SU-DHL-6 (cell line): Measurements from ENCODE around the gene PPM1M.

Experiments
- H2AFZ ChIP-seq: fragments of 200-600 bp; sonication (generic); 2 replicates; pipeline ENCODE4 v1.6.1; 2014; ENCODE audit warnings: low read depth, mild to moderate bottlenecking, moderate library complexity, mixed read lengths, antibody characterized with exemption, low read length; ENCODE audit not compliant: severe bottlenecking
- H3F3A ChIP-seq: fragments of 200-600 bp; shearing (Covaris generic); 2 replicates; pipeline ENCODE4 v1.6.0; 2016; ENCODE audit warnings: antibody characterized with exemption, mild to moderate bottlenecking; ENCODE audit not compliant: insufficient read depth
- H3K27ac ChIP-seq: fragments of 200-600 bp; sonication (generic); 2 replicates; pipeline ENCODE4 v1.5.1; 2016; ENCODE audit warnings: low read depth, mild to moderate bottlenecking, low read length, moderate library complexity, mixed read lengths
- H3K27me3 ChIP-seq: fragments of 200-600 bp; sonication (generic), shearing (Covaris generic); 2 replicates; pipeline ENCODE4 v1.6.0; 2014; ENCODE audit warnings: mild to moderate bottlenecking, low read length
- H3K36me3 ChIP-seq: fragments of 200-600 bp; sonication (generic); 2 replicates; pipeline ENCODE4 v1.6.1; 2014; ENCODE audit warnings: mild to moderate bottlenecking, low read length, mixed read lengths
- H3K4me2 ChIP-seq: fragments of 300-600, 200-600 bp; shearing (Covaris generic), sonication (generic); 2 replicates; pipeline ENCODE4 v1.6.0; 2014; ENCODE audit warnings: low read length, low read depth, mild to moderate bottlenecking; ENCODE audit not compliant: poor library complexity, severe bottlenecking
- H3K4me3 ChIP-seq: fragments of 200-600 bp; sonication (generic); 2 replicates; pipeline ENCODE4 v1.5.1; 2014; ENCODE audit warnings: antibody characterized with exemption, low read length, mild to moderate bottlenecking, mixed read lengths; ENCODE audit not compliant: insufficient read depth, poor library complexity, severe bottlenecking
- H3K79me2 ChIP-seq: fragments of 200-600 bp; sonication (generic); 2 replicates; pipeline ENCODE4 v1.6.1; 2014; ENCODE audit warnings: mild to moderate bottlenecking, low read length, moderate library complexity; ENCODE audit not compliant: insufficient read depth
- H3K9ac ChIP-seq: fragments of 200-600 bp; sonication (generic); 2 replicates; pipeline ENCODE4 v1.7.0; 2014; ENCODE audit warnings: mild to moderate bottlenecking, low read length
- H3K9me2 ChIP-seq: fragments of 200-600 bp; sonication (generic); replicated peaks from 2 replicates; pipeline ENCODE4 v1.6.1; 2014; ENCODE audit warnings: low read length; ENCODE audit not compliant: insufficient read depth
- H3K9me3 ChIP-seq: fragments of 200-600 bp; sonication (generic); 2 replicates; pipeline ENCODE4 v1.6.1; 2014; ENCODE audit warnings: low read length, mixed read lengths; ENCODE audit not compliant: insufficient read depth
- H4K20me1 ChIP-seq: fragments of 200-600 bp; sonication (generic); 2 replicates; pipeline ENCODE4 v1.6.1; 2014; ENCODE audit warnings: low read depth, mild to moderate bottlenecking, antibody characterized with exemption, low read length, moderate library complexity, mixed read lengths
- CTCF ChIP-seq: fragments of 200-600 bp; sonication (generic); IDR thresholded peaks from one replicate; pipeline ENCODE4 v1.5.1; 2017; ENCODE audit warnings: antibody characterized with exemption, mild to moderate bottlenecking, low read length, moderate library complexity; ENCODE audit not compliant: insufficient read depth, poor library complexity, severe bottlenecking
- EZH2phosphoT487 ChIP-seq: fragments of 200-600 bp; sonication (generic), shearing (Covaris generic); conservative IDR thresholded peaks from 2 replicates; pipeline ENCODE4 v1.6.1; 2018; ENCODE audit warnings: mild to moderate bottlenecking, antibody characterized with exemption, low read length, moderate library complexity, mixed read lengths

PPM1M gene

GRCh38 chr3:52262447-52262846, 16.9 kb downstream of the PPM1M start:
- peaks cover 35% of the 10 kb centered on the region for H3K79me2 ChIP-seq

GRCh38 chr3:52265387-52265786, 19.8 kb downstream of the PPM1M start:
- H2AFZ ChIP-seq, result no peak overlapping the region
- H3K4me3 ChIP-seq, result no peak overlapping the region
- no peaks in the 10 kb centered on the region for H3K9me3 ChIP-seq
- no peak overlapping the region for H3K4me2 ChIP-seq
- no peaks in the 10 kb centered on the region for H3K27me3 ChIP-seq
- peaks cover 7% of the 10 kb centered on the region; the same call in 1 of the 2 replicates for H4K20me1 ChIP-seq
- H3K79me2 ChIP-seq, result peaks cover 61% of the 10 kb centered on the region
- TF ChIP-seq CTCF, result no peak
- no peak for TF ChIP-seq EZH2phosphoT487
- H3K36me3 ChIP-seq, result peaks cover 67% of the 10 kb centered on the region
- H3K9ac ChIP-seq, result no peak overlapping the region
- H3K9me2 ChIP-seq, result no peaks in the 10 kb centered on the region
- peaks cover 7% of the 10 kb centered on the region for H3F3A ChIP-seq
- H3K27ac ChIP-seq, result no peak overlapping the region

More at GRCh38 chr3:52262447-52262846, 16.9 kb downstream of the PPM1M start:
- peaks cover 71% of the 10 kb centered on the region for H3K36me3 ChIP-seq
- peaks cover 7% of the 10 kb centered on the region for H3F3A ChIP-seq
- no peaks in the 10 kb centered on the region for H3K27me3 ChIP-seq
- no peak overlapping the region for H3K4me2 ChIP-seq
- no peaks in the 10 kb centered on the region for H3K9me3 ChIP-seq
- H3K4me3 ChIP-seq, result no peak overlapping the region
- no peaks in the 10 kb centered on the region for H3K9me2 ChIP-seq
- TF ChIP-seq CTCF, result no peak
- no peak for TF ChIP-seq EZH2phosphoT487
- no peak overlapping the region for H3K27ac ChIP-seq
- H2AFZ ChIP-seq, result no peak overlapping the region
- H4K20me1 ChIP-seq, result peaks cover 6% of the 10 kb centered on the region; the same call in 1 of the 2 replicates
- no peak overlapping the region for H3K9ac ChIP-seq

GRCh38 chr3:52268036-52268435, 22.5 kb downstream of the PPM1M start:
- Histone ChIP-seq H3K9me2 (no peaks in the 10 kb centered on the region), H3K27me3 (no peaks in the 10 kb centered on the region), H3K79me2 (peaks cover 78% of the 10 kb centered on the region), H3K9ac (no peak overlapping the region), H3K36me3 (peaks cover 61% of the 10 kb centered on the region), H3K4me2 (no peak overlapping the region), H3F3A (peaks cover 5% of the 10 kb centered on the region), H3K9me3 (no peaks in the 10 kb centered on the region), H4K20me1 (peaks cover 18% of the 10 kb centered on the region; the same call in 1 of the 2 replicates), H3K27ac (no peak overlapping the region), H2AFZ (no peak overlapping the region), H3K4me3 (no peak overlapping the region)
- TF ChIP-seq EZH2phosphoT487, result no peak
- TF ChIP-seq CTCF, result no peak
